Ramos (cell line): ENCODE results near the gene PSME3.

Source experiments
- in situ Hi-C: fragments of 300-500 bp; cut with MboI; formaldehyde crosslinking; loops from one replicate; pipeline ENCODE4 v1.14.3; 2022; ENCODE audit warnings: low sequenced_read_pairs; ENCODE audit not compliant: unreplicated experiment

Gene PSME3

DNA sequence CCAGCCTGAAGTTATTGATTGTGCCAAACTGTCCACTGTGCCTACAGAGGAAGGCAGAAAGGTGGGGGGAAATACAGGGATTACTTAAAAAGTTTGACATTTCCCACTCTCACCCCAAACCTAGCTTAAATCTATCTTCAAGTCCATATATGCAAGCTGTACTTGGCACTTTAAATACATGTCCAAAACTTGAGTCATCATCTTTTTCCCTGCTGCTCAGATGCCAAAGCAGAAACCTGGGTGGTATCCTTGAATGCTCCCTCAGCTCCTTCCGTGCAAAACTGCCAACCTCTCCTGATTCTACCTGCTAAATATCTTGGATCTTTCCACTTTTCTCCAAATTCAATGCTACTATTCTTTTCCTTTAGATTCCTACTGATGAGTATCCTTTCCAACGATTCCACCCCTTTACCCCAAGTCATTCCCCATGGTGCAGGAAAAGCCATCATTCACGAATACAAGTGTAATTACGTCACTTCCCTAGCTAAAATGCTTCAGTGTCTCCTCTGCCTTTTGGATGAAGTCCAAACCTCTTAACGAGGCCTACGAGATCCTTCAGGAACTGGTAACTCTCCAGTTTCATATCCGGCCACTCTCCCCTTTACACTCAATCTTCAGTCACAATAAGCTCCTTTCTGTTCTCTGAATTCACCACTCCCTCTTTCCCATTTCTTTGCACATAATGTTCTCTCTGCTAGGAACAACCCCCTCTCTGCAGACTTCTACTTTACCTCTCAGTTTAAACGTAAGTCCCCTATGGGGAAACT is 18.4 kb upstream of the PSME3 start:
- in situ Hi-C loops = no loop called here

DNA sequence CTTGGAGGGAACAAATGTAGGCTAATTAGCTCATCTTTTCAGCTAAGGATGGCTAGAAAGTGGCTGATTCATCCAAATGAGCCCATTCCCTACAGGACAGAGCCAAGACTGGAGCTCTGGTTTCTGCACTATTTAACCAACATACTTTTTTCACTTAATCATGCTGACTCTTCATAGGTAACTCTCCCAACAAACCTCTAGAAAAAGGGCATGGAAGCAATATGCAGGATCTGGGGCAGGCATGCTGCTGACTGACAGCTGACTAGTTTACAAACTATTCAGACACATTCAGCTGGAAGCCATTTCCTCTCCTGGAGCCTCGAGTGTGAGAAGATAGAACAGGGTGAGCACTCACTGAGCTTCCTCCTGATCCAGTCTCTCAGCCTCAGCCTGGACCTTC is 15.3 kb upstream of the PSME3 start:
- in situ Hi-C loops = no loop called here

DNA sequence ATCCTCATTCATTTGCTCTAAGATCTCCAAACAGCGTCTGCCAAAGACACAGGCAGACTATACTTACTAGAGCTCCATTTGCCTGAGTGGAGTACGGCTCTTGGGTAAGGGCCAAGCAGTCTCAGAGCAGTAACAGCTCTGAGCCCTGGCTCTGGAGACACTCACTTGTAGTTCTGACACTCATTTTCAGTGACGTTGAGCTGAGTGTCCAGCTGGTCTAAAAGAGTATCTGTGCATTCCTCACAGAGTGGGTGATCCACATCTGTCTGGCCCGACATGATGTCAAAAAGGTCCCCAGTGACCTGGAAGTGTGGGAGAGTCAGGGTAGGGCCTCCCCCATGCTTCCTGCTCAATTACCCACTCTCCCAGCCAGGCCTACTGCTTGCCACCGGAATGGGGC is 14.8 kb upstream of the PSME3 start:
- in situ Hi-C loops = no loop called here

- in situ Hi-C loops = no loop called here
These were observed 13.2 kb upstream of the PSME3 start for GRCh38 chr17:42819939-42820535.

DNA sequence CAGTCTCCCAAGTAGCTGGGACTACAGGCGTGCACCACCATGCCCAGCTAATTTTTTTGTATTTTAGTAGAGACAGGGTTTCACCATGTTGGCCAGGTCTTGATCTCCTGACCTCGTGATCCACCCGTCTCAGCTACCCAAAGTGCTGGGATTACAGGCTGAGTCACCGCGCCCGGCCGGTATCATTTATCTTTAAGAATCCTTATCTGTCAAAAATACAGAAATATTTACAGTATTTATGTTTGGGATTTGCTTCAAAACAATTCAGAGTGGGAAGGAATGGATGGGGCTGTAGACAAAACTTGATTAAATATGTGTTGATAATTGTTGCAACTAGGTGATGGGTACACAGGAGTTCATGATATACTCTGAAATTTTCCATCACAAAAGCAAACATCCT is 12.0 kb upstream of the PSME3 start:
- in situ Hi-C loops = no loop called here

GRCh38 chr17:42827472-42827871 is 5.7 kb upstream of the PSME3 start:
- in situ Hi-C loops = loop anchor here (25.0 kb wide), 1 partner anchor 535 kb away; no protein-coding TSS in a partner anchor

DNA sequence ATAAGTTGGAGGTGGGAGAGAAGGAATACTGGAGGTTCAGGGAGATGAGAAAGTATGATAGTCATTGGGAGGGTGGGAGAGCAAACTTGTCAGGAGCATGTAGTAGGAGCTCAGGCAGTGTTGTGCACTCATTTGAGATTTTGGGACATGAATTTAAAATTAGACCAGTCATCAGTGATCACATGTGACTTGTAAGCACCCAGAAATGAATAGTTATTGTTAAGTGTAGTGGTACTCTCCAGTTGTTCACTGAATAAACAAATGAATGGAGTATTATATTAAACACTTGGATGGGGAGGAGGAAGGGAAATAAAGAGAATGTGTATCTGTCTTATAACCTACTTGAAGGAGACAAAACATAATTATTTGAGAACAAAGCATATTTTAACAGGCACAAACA is 2.2 kb upstream of the PSME3 start:
- in situ Hi-C loops = loop anchor here (10.0 to 25.0 kb wide), 2 partner anchors 104 to 531 kb away; no protein-coding TSS in a partner anchor

DNA sequence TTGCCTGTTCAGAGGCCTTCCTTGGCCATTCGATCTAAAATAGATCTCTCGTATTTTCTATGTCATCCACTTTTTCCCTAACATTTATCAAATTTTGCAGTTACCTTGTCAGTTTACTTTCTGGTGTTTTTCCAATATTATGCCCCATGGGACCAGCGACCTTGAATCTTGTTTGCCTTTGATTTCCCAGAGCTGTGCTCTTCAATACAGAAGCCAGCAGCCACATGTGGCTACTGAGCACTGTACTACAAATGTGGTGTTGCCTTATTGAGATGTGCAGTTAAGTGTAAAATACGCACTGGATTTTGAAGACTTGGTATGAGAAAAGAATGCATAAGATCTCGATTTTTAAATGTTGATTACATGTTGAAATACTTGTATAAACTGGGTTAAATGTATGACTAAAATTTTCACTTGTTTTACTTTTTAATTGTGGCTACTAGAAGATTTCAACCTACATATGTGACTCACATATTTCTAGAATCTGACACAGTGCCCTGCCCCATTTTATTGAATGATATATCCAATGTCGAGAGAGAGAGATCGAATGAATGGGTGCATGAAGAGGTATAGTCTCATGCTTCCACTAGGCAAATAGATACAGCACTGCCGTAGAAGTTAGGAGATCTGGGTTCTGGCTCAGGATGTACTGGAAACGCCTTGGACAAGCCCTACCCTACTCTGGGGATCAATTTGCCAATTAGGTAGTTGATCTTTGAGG is 824 bp upstream of the PSME3 start:
- in situ Hi-C loops = loop anchor here (10.0 to 25.0 kb wide), 2 partner anchors 102 to 530 kb away; no protein-coding TSS in a partner anchor

DNA sequence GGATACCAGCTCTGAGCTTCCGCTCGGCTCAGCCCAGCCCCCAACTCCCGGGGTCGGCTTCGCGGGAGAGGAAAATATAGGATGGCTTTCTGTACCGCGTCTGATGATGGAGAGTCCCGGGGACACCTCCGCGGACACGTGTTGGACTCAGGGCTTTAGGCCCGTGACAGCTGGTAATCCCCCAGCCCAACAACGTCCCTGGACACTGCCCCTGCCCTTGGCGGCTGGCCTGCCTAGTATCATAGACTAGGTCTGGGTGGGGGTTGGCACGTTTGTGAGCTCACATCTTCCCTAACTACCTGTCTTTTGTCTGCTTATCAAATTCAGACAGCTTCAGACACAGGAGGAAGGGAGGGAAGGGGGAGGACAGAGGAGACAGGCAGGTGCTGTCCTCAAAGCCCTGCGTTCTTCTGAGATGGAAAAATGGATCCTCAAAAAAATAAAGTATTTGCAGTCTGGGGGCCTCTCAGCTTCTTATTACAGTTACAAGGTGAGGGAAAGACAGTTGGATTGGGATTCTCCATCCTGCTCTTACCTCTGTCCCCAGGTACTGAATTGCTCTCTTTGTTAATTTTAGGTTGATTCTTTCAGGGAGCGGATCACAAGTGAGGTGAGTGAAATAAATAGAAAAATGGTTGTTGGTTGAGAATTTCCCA is 698 bp downstream of the PSME3 start:
- in situ Hi-C loops = loop anchor here (10.0 to 25.0 kb wide), 2 partner anchors 101 to 528 kb away; no protein-coding TSS in a partner anchor

- in situ Hi-C loops = loop anchor here (10.0 to 25.0 kb wide), 2 partner anchors 99 to 527 kb away; no protein-coding TSS in a partner anchor
These were observed 2.5 kb downstream of the PSME3 start for GRCh38 chr17:42835732-42836131.

DNA sequence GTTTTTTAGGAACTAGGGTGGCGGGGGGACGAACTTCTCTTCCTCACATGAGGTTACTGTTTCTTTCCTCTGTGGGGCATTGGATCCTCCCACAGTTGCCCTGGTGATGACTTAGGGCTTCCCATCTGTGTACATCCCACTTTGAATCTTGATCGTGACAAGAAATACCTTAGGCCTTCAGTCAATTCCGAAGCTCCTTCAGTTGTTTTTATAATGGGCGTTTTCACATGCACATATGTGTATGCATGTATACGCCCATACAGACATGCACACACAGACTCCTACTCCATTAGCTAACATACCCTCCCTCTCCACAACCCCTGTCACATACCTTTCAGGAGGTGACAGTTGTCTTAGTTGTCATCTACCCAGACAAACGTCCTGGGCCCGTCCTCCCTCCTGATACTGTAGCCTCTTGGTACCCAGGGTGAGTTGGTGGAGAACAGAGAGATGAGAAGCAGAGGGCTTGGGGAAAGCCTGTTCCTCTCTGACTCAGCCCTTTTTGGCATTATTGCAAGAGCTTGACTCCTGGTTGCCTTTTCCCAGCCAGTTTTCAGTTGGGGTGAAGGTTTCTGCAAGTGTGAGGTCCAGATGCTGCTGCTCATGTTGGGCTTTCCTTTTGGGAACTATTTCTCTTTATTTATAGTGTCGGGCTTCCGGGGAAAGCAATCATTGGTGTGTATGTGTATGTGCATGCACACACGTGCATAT is 8.9 kb downstream of the PSME3 start:
- in situ Hi-C loops = loop anchor here (25.0 kb wide), 1 partner anchor 520 kb away; no protein-coding TSS in a partner anchor

DNA sequence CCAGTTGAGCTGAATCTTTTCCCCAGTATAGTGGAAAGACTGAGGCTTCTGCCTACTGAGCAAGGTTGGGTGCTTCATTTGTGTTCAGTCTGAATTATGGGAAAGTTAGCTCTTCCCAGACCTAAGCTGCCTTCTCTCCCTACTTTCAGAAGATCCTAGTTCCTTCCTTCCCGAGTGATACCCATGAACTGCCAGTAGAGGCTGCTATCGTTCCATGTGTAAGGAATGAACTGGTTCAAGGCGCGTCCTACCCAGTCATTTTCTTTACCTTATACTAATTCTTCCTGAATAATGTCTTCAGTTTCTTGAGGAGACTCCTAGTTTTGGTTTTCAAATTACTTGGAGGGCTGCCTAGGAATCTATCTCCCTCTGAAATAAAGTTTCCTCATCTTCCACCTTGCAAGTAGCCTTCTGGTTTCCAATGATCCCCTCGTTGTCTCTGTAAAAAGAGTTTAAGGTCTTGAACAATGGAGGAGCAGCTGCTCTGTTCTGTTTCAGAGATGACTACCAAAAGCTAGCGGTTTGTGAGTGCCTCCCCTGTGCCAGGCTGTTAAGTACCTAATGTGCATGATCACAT is 10.2 kb downstream of the PSME3 start:
- in situ Hi-C loops = loop anchor here (25.0 kb wide), 1 partner anchor 519 kb away; no protein-coding TSS in a partner anchor

DNA sequence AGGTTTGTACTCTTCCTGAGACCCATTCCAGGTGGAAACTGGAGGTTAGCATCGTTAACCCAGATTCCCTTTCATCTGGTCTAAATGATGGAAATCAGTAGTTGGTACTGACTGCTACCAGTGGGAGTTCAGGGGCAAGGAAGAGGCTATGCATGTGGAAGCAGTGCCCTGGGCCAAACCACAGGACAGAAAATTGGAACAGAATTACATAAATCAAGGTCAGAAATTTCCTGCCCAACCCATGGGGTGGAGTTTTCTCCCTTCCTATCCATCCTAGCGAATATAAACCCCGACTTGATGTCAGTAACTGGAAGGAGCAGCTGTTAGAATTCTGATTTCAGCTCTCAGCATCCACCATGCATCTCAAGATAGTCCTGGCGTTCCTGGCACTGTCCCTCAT is 11.1 kb downstream of the PSME3 start, which contains the start of gene AOC2:
Gene AOC2, plus strand, starts transcription at position 310 of the 400 bp plus-strand sequence. Its CDS starts 47 bp downstream, at position 357.
- in situ Hi-C loops = loop anchor here (25.0 kb wide), 1 partner anchor 518 kb away; no protein-coding TSS in a partner anchor

GRCh38 chr17:42844761-42845555 is 11.8 kb downstream of the PSME3 start:
- in situ Hi-C loops = loop anchor here (25.0 kb wide), 1 partner anchor 517 kb away; no protein-coding TSS in a partner anchor

DNA sequence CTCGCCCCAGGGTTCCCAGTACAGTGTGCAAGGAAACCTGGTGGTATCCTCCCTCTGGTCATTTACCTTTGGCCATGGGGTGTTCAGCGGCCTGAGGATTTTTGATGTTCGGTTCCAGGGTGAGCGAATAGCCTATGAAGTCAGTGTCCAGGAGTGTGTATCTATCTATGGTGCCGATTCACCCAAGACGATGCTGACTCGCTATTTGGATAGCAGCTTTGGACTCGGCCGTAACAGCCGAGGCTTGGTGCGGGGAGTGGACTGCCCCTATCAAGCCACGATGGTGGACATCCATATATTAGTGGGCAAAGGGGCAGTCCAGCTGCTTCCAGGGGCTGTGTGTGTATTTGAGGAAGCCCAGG is 12.3 kb downstream of the PSME3 start:
- in situ Hi-C loops = loop anchor here (25.0 kb wide), 1 partner anchor 517 kb away; no protein-coding TSS in a partner anchor

DNA sequence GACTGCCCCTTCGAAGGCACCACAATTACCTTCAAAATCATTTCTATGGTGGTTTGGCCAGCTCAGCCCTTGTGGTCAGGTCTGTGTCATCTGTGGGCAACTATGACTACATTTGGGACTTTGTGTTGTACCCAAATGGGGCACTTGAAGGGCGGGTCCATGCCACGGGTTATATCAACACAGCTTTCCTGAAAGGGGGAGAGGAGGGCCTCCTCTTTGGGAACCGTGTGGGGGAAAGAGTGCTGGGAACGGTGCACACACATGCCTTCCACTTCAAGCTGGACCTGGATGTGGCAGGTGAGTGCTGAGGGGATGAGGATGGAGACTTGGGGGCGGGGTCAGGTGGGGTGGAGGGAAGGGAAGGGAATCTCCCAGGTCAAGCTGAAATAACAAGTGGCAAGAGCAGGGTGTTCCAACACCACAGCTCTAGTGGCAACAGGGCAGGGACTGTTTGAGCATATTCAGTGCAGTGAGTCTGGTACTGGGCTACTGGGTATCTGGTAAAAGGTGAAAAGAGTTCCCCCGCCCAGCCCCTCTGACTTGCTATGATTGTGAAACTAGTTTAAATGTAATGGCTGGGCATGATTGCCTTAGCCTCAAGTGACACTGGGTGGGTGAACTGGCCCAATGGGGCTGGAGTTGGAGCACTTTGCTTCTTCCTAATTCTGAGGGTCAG is 12.9 kb downstream of the PSME3 start:
- in situ Hi-C loops = loop anchor here (25.0 kb wide), 1 partner anchor 516 kb away; no protein-coding TSS in a partner anchor

- in situ Hi-C loops = loop anchor here (25.0 kb wide), 1 partner anchor 516 kb away; no protein-coding TSS in a partner anchor
These were observed 13.5 kb downstream of the PSME3 start for GRCh38 chr17:42846594-42847280.
